HepG2 (cell line): ENCODE measurements around the gene IFI27L2. TPM values are rescaled to one million over a fixed set of nuclear protein-coding genes. Genes with fewer than 3 reads are reported as not detected.

Experiments used
- ATAC-seq: fragments of 200-7000 bp; cut with Tn5 transposase; 3 replicates; pipeline ENCODE4 v1.9.1; 2020; ENCODE audit warnings: mild to moderate bottlenecking, moderate library complexity
- BruUV-seq: library from RNA; stranded (reverse); fragments of 400-500 nt; replicated peaks from 2 replicates; lab custom pipeline; 2021; lab: Mats Ljungman, UMichigan
- CTCF ChIA-PET: fragments of 300-600 bp; formaldehyde crosslinking; extraction: SDS; loops from one replicate; lab custom pipeline; 2021; ENCODE audit warnings: low total read pairs, inconsistent platforms, low intra/inter-chr PET ratio; lab: Yijun Ruan, JAX
- POLR2A ChIA-PET: fragments of 350-600 bp; sonication (Branson Sonifier 250); formaldehyde crosslinking; loops from one replicate; lab custom pipeline; 2020; ENCODE audit warnings: antibody characterized with exemption, inconsistent platforms; lab: Yijun Ruan, JAX
- DNase-seq: peaks from one replicate; pipeline ENCODE4 v3.0.0-alpha.2; 2015; ENCODE audit warnings: low spot score
- FAIRE-seq: peaks from 3 replicates; lab custom pipeline; 2011; peaks lifted over from hg19 to GRCh38; lab: Jason Lieb, UNC
- H2AFZ ChIP-seq: one replicate; pipeline ENCODE4 v1.6.1; 2011; ENCODE audit warnings: low read length, inconsistent platforms
- H3K27ac ChIP-seq: fragments of 300-600 bp; 3 replicates; pipeline ENCODE4 v1.8.0; 2011; ENCODE audit warnings: mixed run types, mild to moderate bottlenecking, mixed read lengths, low read length, inconsistent platforms; ENCODE audit not compliant: insufficient read depth; ENCODE audit errors: extremely low read length
- H3K27me3 ChIP-seq, 2 experiments: fragments of 200-600 bp in 1 of 2; 2 replicates in 1 of 2; 3 replicates in 1 of 2; pipeline versions ENCODE4 v1.6.0 to v1.8.0; 2011; ENCODE audit warnings: low read length in 2 of 2, mild to moderate bottlenecking in 2 of 2, moderate library complexity in 2 of 2, inconsistent platforms in 1 of 2; ENCODE audit not compliant: insufficient read depth in 2 of 2, control insufficient read depth in 1 of 2
- H3K36me3 ChIP-seq, 2 experiments: fragments of 200-600 bp in 1 of 2; replicated peaks in 1 of 2; 2 replicates in 1 of 2; 3 replicates in 1 of 2; pipeline versions ENCODE4 v1.5.1 to v1.8.0; 2011; ENCODE audit warnings: low read length in 2 of 2, inconsistent platforms in 1 of 2; ENCODE audit not compliant: insufficient read depth in 2 of 2, control insufficient read depth in 1 of 2
- H3K4me1 ChIP-seq: 2 replicates; pipeline ENCODE4 v1.5.1; 2012; ENCODE audit warnings: low read length, inconsistent platforms; ENCODE audit not compliant: insufficient read depth
- H3K4me2 ChIP-seq: 2 replicates; pipeline ENCODE4 v1.6.0; 2011; ENCODE audit warnings: low read depth, low read length, inconsistent platforms
- H3K4me3 ChIP-seq, 3 experiments: fragments of 200-600 bp in 1 of 3; sonication (generic), shearing (Covaris generic) in 1 of 3; replicated peaks in 1 of 3; 2 replicates each; pipeline ENCODE4 v1.5.1; 2011 to 2016; ENCODE audit warnings: low read length in 3 of 3, inconsistent platforms in 2 of 3, low read depth in 2 of 3, mild to moderate bottlenecking in 2 of 3, control low read depth in 1 of 3, mixed read lengths in 1 of 3; ENCODE audit not compliant: insufficient read depth in 1 of 3
- H3K79me2 ChIP-seq: one replicate; pipeline ENCODE4 v1.6.1; 2011; ENCODE audit warnings: low read length, inconsistent platforms; ENCODE audit not compliant: insufficient read depth
- H3K9ac ChIP-seq: 2 replicates; pipeline ENCODE4 v1.6.0; 2011; ENCODE audit warnings: mild to moderate bottlenecking, low read depth, low read length, inconsistent platforms; ENCODE audit not compliant: insufficient read depth
- H3K9me3 ChIP-seq: 2 replicates; pipeline ENCODE4 v1.5.1; 2012; ENCODE audit warnings: mild to moderate bottlenecking, low read length
- H4K20me1 ChIP-seq: 2 replicates; pipeline ENCODE4 v1.6.0; 2011; ENCODE audit warnings: inconsistent platforms, mild to moderate bottlenecking, low read length, moderate library complexity; ENCODE audit not compliant: insufficient read depth
- CERS6 ChIP-seq: sonication (generic); formaldehyde crosslinking; IDR thresholded peaks from 2 replicates; pipeline ENCODE4 v1.5.0; 2020; ENCODE audit warnings: missing genetic modification reagents
- KIAA2018 ChIP-seq: sonication (generic); formaldehyde crosslinking; IDR thresholded peaks from 2 replicates; pipeline ENCODE4 v1.5.0; 2020; ENCODE audit warnings: mild to moderate bottlenecking, missing genetic modification reagents, borderline replicate concordance
- NFE2L1 ChIP-seq: sonication (generic); formaldehyde crosslinking; IDR thresholded peaks from 2 replicates; pipeline ENCODE4 v1.4.0; 2020; ENCODE audit warnings: missing genetic modification reagents, mild to moderate bottlenecking, borderline replicate concordance
- NR2F2 ChIP-seq: IDR thresholded peaks from 2 replicates; pipeline ENCODE4 v1.6.1; 2012; ENCODE audit warnings: low read depth, inconsistent platforms, borderline replicate concordance
- PRDM10 ChIP-seq: sonication (generic); formaldehyde crosslinking; IDR thresholded peaks from 2 replicates; pipeline ENCODE4 v1.4.0; 2020; ENCODE audit warnings: low read depth, missing genetic modification reagents
- ZFP36L2 ChIP-seq: sonication (generic); formaldehyde crosslinking; IDR thresholded peaks from 2 replicates; pipeline ENCODE4 v1.4.0; 2020; ENCODE audit warnings: missing genetic modification reagents
- ZNF776 ChIP-seq: sonication (generic); formaldehyde crosslinking; IDR thresholded peaks from 2 replicates; pipeline ENCODE4 v1.4.0; 2020; ENCODE audit warnings: mild to moderate bottlenecking, missing genetic modification reagents
- WGBS: methylation state at CpG from one replicate; pipeline ENCODE4 v1.1.6; 2017; ENCODE audit warnings: low lambda C conversion rate; 5-methylcytosine and 5-hydroxymethylcytosine counted together
- in situ Hi-C: cut with HindIII; loops from 2 replicates; pipeline ENCODE4 v1.10.0; 2017; ENCODE audit warnings: low pct_unique_long_range_greater_than_20kb; ENCODE audit not compliant: extremely low pct_ligation_motif_present
- intact Hi-C: fragments of 100-400 bp; cut with micrococcal nuclease; formaldehyde crosslinking; loops from one replicate; pipeline ENCODE4 v1.10.0; 2022; ENCODE audit not compliant: unreplicated experiment
- polyA plus RNA-seq, 8 experiments: library from polyadenylated mRNA; depleted of rRNA in 3 of 8; stranded (reverse) in 7 of 8; unstranded in 1 of 8; fragments of >200 nt; fragmentation: Illumina TruSeq in 4 of 8; extraction: Trizol in 4 of 8; gene quantifications; 2 replicates each; pipeline versions ENCODE4 v1.2.1 to v1.2.3, GENCODE V29; 2011 to 2016; ENCODE audit warnings: low read depth in 4 of 8, missing spikeins in 1 of 8, mixed read lengths in 1 of 8; ENCODE audit not compliant: insufficient read depth in 1 of 8
- total RNA-seq, 5 experiments: library from RNA; depleted of rRNA; stranded (reverse); fragments of >200 nt; fragmentation: Illumina TruSeq; extraction: Trizol; gene quantifications; 2 replicates each; pipeline ENCODE4 v1.2.3, GENCODE V29; 2016; ENCODE audit warnings: low read depth in 1 of 5

Gene IFI27L2
- total and polyA plus RNA-seq, 2 of the 13 experiments (the other 11 are each of a cell fraction or from before 2014, with no cell fraction given) = 4.3 to 4.8 TPM

- TF ChIP-seq KIAA2018 (CRISPR knock-in tag) = no peak
- TF ChIP-seq NFE2L1 (CRISPR knock-in tag) = no peak
Measured at GRCh38 chr14:94103554-94104150, 25.8 kb downstream of the IFI27L2 start (continued).

- peaks cover 14% of the 10 kb centered on the region for H3K4me1 ChIP-seq
- no peak overlapping the region for H2AFZ ChIP-seq
- no peaks in the 10 kb centered on the region for H3K36me3 ChIP-seq
- H3K79me2 ChIP-seq = no peaks in the 10 kb centered on the region
- intact Hi-C loops = no loop called here
- DNase-seq = no peak
- ATAC-seq = peak; percentile 57
- H3K4me2 ChIP-seq = no peak overlapping the region
- H3K27me3 ChIP-seq = no peaks in the 10 kb centered on the region
- H3K4me3 ChIP-seq = no peak overlapping the region
- 18% methylated on average over 4 of the region's 8 CpGs for WGBS
- CTCF ChIA-PET = no interaction called here
- POLR2A ChIA-PET = no interaction called here
- no peaks in the 10 kb centered on the region for H3K9me3 ChIP-seq
- no peak overlapping the region for H3K27ac ChIP-seq
- H4K20me1 ChIP-seq = no peaks in the 10 kb centered on the region
- no peak for FAIRE-seq
- in situ Hi-C loops = no loop called here
- no TSS peak for BruUV-seq
- H3K9ac ChIP-seq = no peak overlapping the region
- TF ChIP-seq ZNF776 (CRISPR knock-in tag) = no peak
- TF ChIP-seq NFE2L1 (CRISPR knock-in tag) = no peak
- TF ChIP-seq NR2F2 = 0 out of 2 replicates have a peak, but pooled peaks have one; percentile 19
- TF ChIP-seq ZFP36L2 = no peak
- no peak for TF ChIP-seq PRDM10 (CRISPR knock-in tag)
- no peak for TF ChIP-seq CERS6
Measured at GRCh38 chr14:94102768-94103482, 26.5 kb downstream of the IFI27L2 start.
